Thymus (tissue), 11 donors: ENCODE measurements around the gene TMEM14C. TPM values are rescaled to one million over a fixed set of nuclear protein-coding genes. Genes with fewer than 3 reads are reported as not detected.

Experiments used
- DNase-seq, 9 donors: peaks; one replicate each; pipeline ENCODE4 v3.0.0-alpha.2; 2013; ENCODE audit warnings: low spot score in 9 of 9, low read depth in 6 of 9, missing footprints in 1 of 9
- H3K27ac ChIP-seq, 2 donors: one replicate each; pipeline ENCODE4 v1.5.1; 2013; ENCODE audit warnings: control low read depth in 1 of 2, low read depth in 1 of 2, low read length in 1 of 2, mild to moderate bottlenecking in 1 of 2, moderate library complexity in 1 of 2
- H3K27me3 ChIP-seq, 2 donors: one replicate each; pipeline ENCODE4 v1.5.1; 2013; ENCODE audit warnings: low read length in 1 of 2; ENCODE audit not compliant: control insufficient read depth in 2 of 2, insufficient read depth in 1 of 2
- H3K36me3 ChIP-seq, 2 donors: one replicate each; pipeline ENCODE4 v1.5.1; 2013; ENCODE audit warnings: low read length in 1 of 2, mild to moderate bottlenecking in 1 of 2, moderate library complexity in 1 of 2; ENCODE audit not compliant: control insufficient read depth in 2 of 2, insufficient read depth in 2 of 2
- H3K4me1 ChIP-seq, 2 donors: one replicate each; pipeline ENCODE4 v1.5.1; 2013; ENCODE audit warnings: low read length in 2 of 2; ENCODE audit not compliant: control insufficient read depth in 2 of 2, insufficient read depth in 2 of 2
- H3K4me3 ChIP-seq, 2 donors: one replicate each; pipeline ENCODE4 v1.5.1; 2013; ENCODE audit warnings: low read length in 2 of 2, control low read depth in 1 of 2, mild to moderate bottlenecking in 1 of 2
- H3K9me3 ChIP-seq, 2 donors: one replicate each; pipeline ENCODE4 v1.5.1; 2013; ENCODE audit warnings: low read length in 1 of 2, mild to moderate bottlenecking in 1 of 2; ENCODE audit not compliant: control insufficient read depth in 2 of 2, insufficient read depth in 1 of 2
- WGBS: extraction: QIAGEN DNeasy Blood & Tissue Kit; methylation state at CpG from one replicate; pipeline ENCODE4 v1.1.7; 2013; 5-methylcytosine and 5-hydroxymethylcytosine counted together
- polyA plus RNA-seq: library from polyadenylated mRNA; stranded (reverse); fragments of 200-250 nt; gene quantifications from one replicate; pipeline ENCODE4 v1.2.3, GENCODE V29; 2013
- total RNA-seq: library from RNA; stranded (reverse); fragments of 120-200 nt; gene quantifications from one replicate; pipeline ENCODE4 v1.2.4, GENCODE V29; 2013
- donor health status: healthy.

The TMEM14C gene
- total and polyA plus RNA-seq, 2 donors, result 84.4 to 178 TPM

- DNase-seq, result no peak
- H3K9me3 ChIP-seq, result no peaks in the 10 kb centered on the region
- peaks cover 13 to 18% of the 10 kb centered on the region in 2 donors for H3K36me3 ChIP-seq
- H3K4me3 ChIP-seq, result no peak overlapping the region
- H3K4me1 ChIP-seq, result no peaks in the 10 kb centered on the region
- H3K27ac ChIP-seq, result no peak overlapping the region
- H3K27me3 ChIP-seq, result no peaks in the 10 kb centered on the region
- WGBS, result 99% methylated on average over 2 of the region's 2 CpGs
Observed at GRCh38 chr6:10763006-10763405, 40.1 kb downstream of the TMEM14C start.

GRCh38 chr6:10769419-10769818, 46.5 kb downstream of the TMEM14C start:
- Histone ChIP-seq H3K27me3 (no peaks in the 10 kb centered on the region), H3K9me3 (no peaks in the 10 kb centered on the region), H3K27ac (no peak overlapping the region), H3K4me1 (no peaks in the 10 kb centered on the region), H3K4me3 (no peak overlapping the region), H3K36me3 (peaks cover 6 to 18% of the 10 kb centered on the region in 2 donors)
- no peak for DNase-seq
- WGBS, result 98% methylated on average over 3 of the region's 3 CpGs

GRCh38 chr6:10771371-10771894, 48.6 kb downstream of the TMEM14C start:
- 88% methylated on average over 12 of the region's 12 CpGs for WGBS
- Histone ChIP-seq H3K36me3 (peaks cover 6 to 24% of the 10 kb centered on the region in 2 donors), H3K9me3 (no peaks in the 10 kb centered on the region), H3K4me3 (no peak overlapping the region), H3K4me1 (no peaks in the 10 kb centered on the region), H3K27me3 (no peaks in the 10 kb centered on the region), H3K27ac (no peak overlapping the region)
- peak in 1 of 9 donors; percentile 12 for DNase-seq

- H3K36me3 ChIP-seq, result peaks cover 0 to 15% of the 10 kb centered on the region in 2 donors
- H3K27ac ChIP-seq, result no peak overlapping the region
- H3K27me3 ChIP-seq, result no peaks in the 10 kb centered on the region
- H3K4me3 ChIP-seq, result no peak overlapping the region
- H3K9me3 ChIP-seq, result no peaks in the 10 kb centered on the region
- DNase-seq, result no peak
- over 99% methylated on average over 3 of the region's 3 CpGs for WGBS
- no peaks in the 10 kb centered on the region for H3K4me1 ChIP-seq
Observed at GRCh38 chr6:10778230-10778629, 55.4 kb downstream of the TMEM14C start.

- H3K36me3 ChIP-seq, result peaks cover 0 to 15% of the 10 kb centered on the region in 2 donors
- no peak overlapping the region for H3K4me3 ChIP-seq
- H3K27ac ChIP-seq, result no peak overlapping the region
- 99% methylated on average over 8 of the region's 8 CpGs for WGBS
- no peaks in the 10 kb centered on the region for H3K4me1 ChIP-seq
- H3K27me3 ChIP-seq, result no peaks in the 10 kb centered on the region
- no peaks in the 10 kb centered on the region for H3K9me3 ChIP-seq
- DNase-seq, result no peak
Observed at GRCh38 chr6:10779076-10779475, 56.2 kb downstream of the TMEM14C start.

Other genes starting within 250 kb of the TMEM14C start
- 1.8 TPM for gene GCNT2, start 201.7 kb upstream of the TMEM14C start, total RNA-seq
- 1.6 TPM for gene GCNT2, start 201.7 kb upstream of the TMEM14C start, polyA plus RNA-seq
- 1.7 TPM for gene C6orf52, start 28.5 kb upstream of the TMEM14C start, total RNA-seq
- 1.1 TPM for gene C6orf52, start 28.5 kb upstream of the TMEM14C start, polyA plus RNA-seq
- 18.0 TPM for gene PAK1IP1, start 28.1 kb upstream of the TMEM14C start, total RNA-seq
- gene PAK1IP1, start 28.1 kb upstream of the TMEM14C start, polyA plus RNA-seq, result 13.6 TPM
- 86.3 TPM for gene TMEM14B, start 24.7 kb downstream of the TMEM14C start, total RNA-seq
- gene TMEM14B, start 24.7 kb downstream of the TMEM14C start, polyA plus RNA-seq, result 95.4 TPM
- gene MAK, start 115.5 kb downstream of the TMEM14C start, total RNA-seq, result 0.09 TPM
- 0.11 TPM for gene MAK, start 115.5 kb downstream of the TMEM14C start, polyA plus RNA-seq
- gene GCM2, start 159.0 kb downstream of the TMEM14C start, total RNA-seq, result not detected
- gene GCM2, start 159.0 kb downstream of the TMEM14C start, polyA plus RNA-seq, result 0.05 TPM
- gene SYCP2L, start 164.0 kb downstream of the TMEM14C start, total RNA-seq, result 0.99 TPM
- 0.43 TPM for gene SYCP2L, start 164.0 kb downstream of the TMEM14C start, polyA plus RNA-seq